ENCODE measurements around the gene EXD1. TPM values are rescaled to one million over a fixed set of nuclear protein-coding genes. Genes with fewer than 3 reads are reported as not detected.

The EXD1 gene
- total and polyA plus RNA-seq, 2 of the 13 experiments (the other 11 are each of a cell fraction or from before 2014, with no cell fraction given), result not detected

- no peak for TF ChIP-seq ZBTB49 (CRISPR knock-in tag; IDR thresholded peaks at IDR 0.05; ENCODE audit: borderline replicate concordance)
- peak; percentile 58; the same call in 1 of the 2 replicates for TF ChIP-seq ZNF563 (CRISPR knock-in tag; IDR thresholded peaks at IDR 0.05)
- TF ChIP-seq WIZ (CRISPR knock-in tag; IDR thresholded peaks at IDR 0.05), result peak; percentile 72; the same call in 1 of the 2 replicates
- no peak for TF ChIP-seq ATF7 (IDR thresholded peaks at IDR 0.05)
- TF ChIP-seq ATF7 (CRISPR knock-in tag; IDR thresholded peaks at IDR 0.05), result peak; percentile 41; the same call in 1 of the 2 replicates
- peak; percentile 68 for TF ChIP-seq FOXA3 (CRISPR knock-in tag; IDR thresholded peaks at IDR 0.05)
- TF ChIP-seq ZNF691 (CRISPR knock-in tag; IDR thresholded peaks at IDR 0.05; ENCODE audit: borderline replicate concordance, low read depth), result peak; percentile 66; the same call in 1 of the 2 replicates
- TF ChIP-seq IRX3 (CRISPR knock-in tag; IDR thresholded peaks at IDR 0.05; ENCODE audit: borderline replicate concordance, low read depth), result no peak
- peak; percentile 73; the same call in 1 of the 2 replicates for TF ChIP-seq MIER3 (CRISPR knock-in tag; IDR thresholded peaks at IDR 0.05; ENCODE audit: borderline replicate concordance)
- TF ChIP-seq PRPF4 (IDR thresholded peaks at IDR 0.05; ENCODE audit: low read depth, low read length, poor library complexity, severe bottlenecking), result no peak
- peak; percentile 89 for TF ChIP-seq SAP130 (CRISPR knock-in tag; IDR thresholded peaks at IDR 0.05; ENCODE audit: low read depth)
- TF ChIP-seq ZNF18 (CRISPR knock-in tag; IDR thresholded peaks at IDR 0.05; ENCODE audit: insufficient replicate concordance), result peak; percentile 51
- TF ChIP-seq ZNF326 (CRISPR knock-in tag; IDR thresholded peaks at IDR 0.05; ENCODE audit: borderline replicate concordance), result no peak
- TF ChIP-seq ZNF790 (CRISPR knock-in tag; IDR thresholded peaks at IDR 0.05; ENCODE audit: borderline replicate concordance), result no peak
- TF ChIP-seq DMAP1 (CRISPR knock-in tag; IDR thresholded peaks at IDR 0.05), result peak; percentile 78; the same call in 1 of the 2 replicates
- peak; percentile 13; the same call in 1 of the 2 replicates for TF ChIP-seq DRAP1 (CRISPR knock-in tag; IDR thresholded peaks at IDR 0.05)
- no peak for TF ChIP-seq LRRFIP1 (CRISPR knock-in tag; conservative IDR thresholded peaks at IDR 0.05)
- no peak for TF ChIP-seq TEAD2 (CRISPR knock-in tag; IDR thresholded peaks at IDR 0.05)
- TF ChIP-seq RFX5 (IDR thresholded peaks at IDR 0.05; ENCODE audit: low read depth, low read length), result no peak
- no peak for TF ChIP-seq YY1 (IDR thresholded peaks at IDR 0.05; ENCODE audit: insufficient read depth, insufficient replicate concordance, low read depth, low read length)
- no peak for TF ChIP-seq ZNF296 (CRISPR knock-in tag; conservative IDR thresholded peaks at IDR 0.05)
- no peak for TF ChIP-seq ZNF850 (CRISPR knock-in tag; conservative IDR thresholded peaks at IDR 0.05)
- no peak for TF ChIP-seq ATAD3A (CRISPR knock-in tag; IDR thresholded peaks at IDR 0.05)
Observed at GRCh38 chr15:41259546-41260189, 29.1 kb upstream of the EXD1 start (continued).

Measured in HepG2 (cell line).